ENCODE data around the gene NPR2. TPM values are rescaled to one million over a fixed set of nuclear protein-coding genes. Genes with fewer than 3 reads are reported as not detected.
A peak's percentile ranks its signal among the peaks of the same experiment; 100 is the strongest.

NPR2 gene
- total RNA-seq, 1 donor from 2014 or later = 2.7 TPM

DNA sequence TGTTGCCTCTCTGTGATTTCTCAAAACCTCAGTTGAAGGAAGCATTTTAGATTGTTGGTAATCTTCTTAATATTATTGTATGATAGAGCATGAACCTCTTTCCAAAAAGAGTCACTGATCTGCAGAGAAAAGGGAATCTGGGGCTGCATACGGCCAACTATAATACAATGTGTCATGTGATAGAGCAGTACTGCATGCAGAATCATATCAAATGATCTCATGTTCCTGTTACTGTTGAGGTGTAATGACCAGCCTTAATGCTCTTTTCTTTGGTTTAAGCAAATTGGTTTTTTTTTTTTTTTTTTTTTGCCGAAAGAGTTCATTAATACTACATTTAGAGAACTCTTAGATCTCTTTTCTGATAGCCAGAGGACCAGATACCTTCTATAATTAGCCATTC lies 24.4 kb upstream of the NPR2 start:
- DNase-seq = no peak

GRCh38 chr9:35767458-35767857 lies 23.9 kb upstream of the NPR2 start:
- no peak for DNase-seq

DNA sequence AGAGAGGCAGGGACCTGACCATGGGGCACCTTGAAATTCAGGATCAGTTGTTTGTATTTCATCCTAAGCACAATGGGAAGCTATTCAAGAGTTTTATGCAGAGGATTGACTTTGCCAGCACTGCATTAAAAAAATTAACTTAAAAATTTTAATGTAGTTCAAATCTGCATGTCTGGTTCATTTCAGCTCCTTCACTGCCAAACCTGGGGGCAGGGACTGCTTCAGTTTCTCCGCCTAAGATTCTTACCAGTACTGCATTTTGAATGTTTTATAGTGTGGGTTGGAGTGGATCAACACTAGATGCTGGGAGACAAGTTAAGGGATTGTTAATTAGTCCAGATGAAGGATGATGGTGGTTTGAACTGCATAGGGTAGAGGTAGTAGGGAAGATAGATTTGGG lies 21.6 kb upstream of the NPR2 start:
- DNase-seq = no peak

DNA sequence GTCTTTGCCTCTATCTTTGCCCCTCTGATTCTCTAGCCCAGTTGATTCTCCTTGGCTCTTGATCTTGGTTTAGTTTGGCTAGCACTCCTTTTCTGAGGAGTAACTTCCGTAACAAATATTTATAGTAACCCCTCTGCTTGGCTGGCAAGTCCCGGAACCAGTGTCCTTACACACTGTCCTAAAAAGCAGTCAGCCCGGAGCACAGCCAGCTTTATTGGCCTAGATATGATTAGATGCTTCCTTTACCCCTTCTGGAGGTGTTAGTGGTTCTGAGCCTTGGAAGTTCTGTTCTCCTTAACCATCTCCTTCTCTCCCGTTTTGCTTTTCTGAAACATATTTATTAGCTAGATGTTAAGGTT lies 20.3 kb upstream of the NPR2 start:
- no peak for DNase-seq

DNA sequence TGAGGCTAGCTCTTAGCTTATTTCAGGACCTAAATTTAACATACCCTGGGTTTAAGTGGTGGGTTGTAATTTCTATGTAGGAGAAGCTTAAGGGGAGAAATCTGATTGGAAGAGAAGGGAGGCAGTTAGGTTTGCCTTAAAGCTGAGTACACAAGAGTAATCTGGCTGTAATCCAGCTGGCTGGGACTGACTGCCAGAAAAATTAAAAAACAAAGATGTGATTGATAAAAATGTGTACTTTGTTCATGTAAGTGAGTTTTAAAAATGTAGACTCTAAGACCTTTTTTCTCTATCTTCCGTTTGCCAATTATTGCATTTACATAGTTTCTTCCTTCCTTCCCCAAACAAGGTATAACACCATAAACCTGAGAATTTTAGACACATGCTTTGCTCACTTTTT lies 19.9 kb upstream of the NPR2 start:
- DNase-seq = peak; percentile 80

DNA sequence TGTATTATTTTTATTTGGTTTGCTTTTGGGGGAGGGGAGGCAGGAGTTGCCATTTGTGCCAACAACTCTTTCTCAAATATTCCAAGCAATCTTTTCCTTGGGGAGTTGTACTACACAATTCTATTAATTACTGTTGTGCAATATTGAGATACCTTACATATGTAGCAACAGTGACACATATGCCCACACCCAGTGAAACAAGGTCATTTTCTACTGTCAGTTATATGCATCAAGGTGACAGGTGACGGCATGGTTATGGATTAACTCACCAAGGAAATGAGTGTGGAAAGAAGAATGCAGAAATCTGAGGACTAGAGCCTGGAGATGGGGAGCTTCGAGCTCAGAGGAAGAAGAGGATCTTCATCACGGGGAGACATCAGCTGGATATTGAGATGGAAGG lies 19.4 kb upstream of the NPR2 start:
- no peak for DNase-seq

DNA sequence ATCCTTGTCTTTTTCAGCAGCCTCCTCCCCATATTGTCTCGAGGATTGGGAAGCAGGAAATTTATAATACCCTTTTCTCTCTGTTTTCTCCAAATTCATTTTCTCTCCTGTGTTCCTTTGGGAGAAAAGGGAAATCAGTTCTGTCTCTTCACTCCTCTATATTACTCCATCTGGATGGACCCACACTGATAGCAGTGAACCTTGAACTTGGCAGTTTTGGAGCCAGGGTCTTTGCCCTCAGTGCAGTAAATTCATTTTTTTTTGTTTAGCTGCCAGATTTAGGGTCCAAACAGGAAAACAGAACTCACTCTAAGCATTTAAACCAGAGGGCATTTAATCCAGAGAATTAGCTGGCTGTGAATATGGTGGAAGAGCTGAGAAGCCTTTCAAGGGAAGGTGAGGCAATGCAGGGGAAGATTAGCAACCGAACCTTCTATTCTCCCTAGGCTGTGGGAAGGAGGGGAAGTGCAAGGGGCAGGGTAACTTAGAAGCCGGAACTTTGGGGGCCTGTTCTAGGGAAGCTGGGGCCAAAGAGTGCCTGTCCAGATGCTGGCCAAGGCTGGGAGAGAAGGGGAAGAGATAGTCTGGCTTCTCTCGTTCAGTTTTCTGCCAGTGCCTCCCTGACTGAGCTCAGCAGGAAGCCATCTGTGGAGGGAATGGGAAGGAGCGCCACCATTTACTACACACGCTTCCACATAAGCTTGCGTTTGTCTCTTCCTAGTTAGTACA lies 16.3 kb upstream of the NPR2 start:
- DNase-seq = peak; percentile 59

DNA sequence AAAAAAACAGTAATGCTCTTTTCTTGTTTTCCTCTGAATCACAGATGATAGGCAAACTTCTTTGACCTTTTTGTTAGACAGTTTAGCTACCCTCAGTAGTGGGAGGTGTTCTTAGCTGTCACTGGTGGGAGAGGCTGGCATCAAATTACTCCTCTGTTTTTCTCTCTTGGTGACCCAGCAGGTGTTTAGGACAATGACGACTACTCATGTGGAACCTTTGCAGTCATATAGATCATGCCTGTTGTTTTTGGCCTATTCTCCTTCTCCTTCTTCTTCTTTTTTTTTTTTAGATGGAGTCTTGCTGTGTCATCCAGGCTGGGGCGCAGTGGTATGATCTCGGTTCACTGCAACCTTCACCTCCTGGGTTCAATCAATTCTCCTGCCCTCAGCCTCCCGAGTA lies 15.4 kb upstream of the NPR2 start:
- DNase-seq = no peak

DNA sequence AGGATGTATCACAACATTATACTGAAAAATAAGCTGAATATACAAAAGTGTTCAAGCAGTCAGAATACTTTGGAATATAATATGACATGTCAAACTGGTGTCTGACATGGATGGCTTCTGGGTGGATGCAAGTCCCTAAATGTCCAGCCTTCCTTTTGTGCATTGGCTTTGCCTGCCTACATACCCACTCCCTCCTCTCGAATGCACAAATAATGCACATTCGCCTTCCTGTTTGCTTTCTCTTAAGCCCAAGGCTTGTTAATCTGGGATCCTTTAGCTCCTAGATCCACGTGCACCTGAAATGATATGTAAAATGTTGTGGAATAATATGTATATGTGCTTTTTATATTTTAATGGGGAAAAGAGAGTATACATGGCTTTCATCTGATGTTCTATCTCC lies 12.9 kb upstream of the NPR2 start:
- DNase-seq = no peak

DNA sequence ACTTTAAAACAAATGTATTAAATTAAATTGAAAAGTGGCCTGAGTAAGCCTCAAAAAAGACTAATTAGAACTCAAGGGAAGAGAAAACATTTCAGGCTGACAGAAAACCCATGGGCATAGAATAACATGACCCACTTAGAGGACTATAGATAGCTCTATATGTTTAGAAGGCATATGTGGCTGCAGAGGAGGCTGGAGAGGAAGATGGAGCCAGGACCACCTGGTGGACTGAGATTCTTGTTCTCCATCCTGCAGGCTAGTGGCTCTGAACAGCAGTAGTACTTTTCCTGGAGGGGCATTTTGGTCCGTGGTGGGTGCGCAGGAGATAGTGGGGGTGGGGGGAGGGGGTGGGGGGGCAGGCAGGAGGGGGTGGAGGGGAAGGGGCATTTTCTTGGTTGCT lies 10.3 kb upstream of the NPR2 start:
- DNase-seq = no peak

DNA sequence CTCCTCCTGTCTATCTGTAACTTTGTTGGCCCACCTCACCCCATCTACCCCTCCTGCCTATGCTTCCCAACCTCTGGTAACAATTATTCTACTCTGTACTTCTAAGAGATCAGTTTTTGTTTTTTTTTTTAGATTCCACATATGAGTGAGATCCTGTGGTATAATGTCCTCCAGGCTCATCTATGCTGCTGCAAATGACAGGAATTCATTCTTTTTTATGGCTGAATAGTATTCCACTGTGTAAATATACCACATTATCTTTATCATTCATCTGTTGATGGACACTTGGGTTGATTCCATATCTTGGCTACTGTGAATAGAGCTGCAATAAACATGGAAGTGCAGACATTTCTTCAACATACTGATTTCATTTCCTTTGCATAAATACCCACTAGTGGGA lies 8.0 kb upstream of the NPR2 start:
- DNase-seq = no peak

DNA sequence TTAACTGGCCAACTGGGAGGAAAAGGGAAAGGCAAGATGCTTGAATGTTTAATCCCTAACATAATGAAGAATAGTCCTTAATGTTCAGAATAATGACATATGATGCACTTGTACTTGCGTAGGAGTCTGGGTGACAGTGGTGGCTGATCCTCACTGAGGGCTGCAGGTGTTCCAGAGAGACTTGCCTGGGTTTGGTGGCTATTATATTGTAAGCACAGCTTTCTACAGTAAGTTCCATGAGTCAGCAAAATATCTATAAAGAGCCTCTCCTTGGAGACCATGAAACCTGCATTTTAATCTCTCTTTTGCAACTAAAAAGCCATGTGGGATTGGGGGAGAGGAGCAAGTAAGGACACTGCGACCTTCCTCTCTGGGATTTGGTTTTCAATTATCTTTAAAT lies 1.9 kb upstream of the NPR2 start:
- no peak for DNase-seq

GRCh38 chr9:35790025-35790384 lies 1.4 kb upstream of the NPR2 start:
- DNase-seq = no peak

DNA sequence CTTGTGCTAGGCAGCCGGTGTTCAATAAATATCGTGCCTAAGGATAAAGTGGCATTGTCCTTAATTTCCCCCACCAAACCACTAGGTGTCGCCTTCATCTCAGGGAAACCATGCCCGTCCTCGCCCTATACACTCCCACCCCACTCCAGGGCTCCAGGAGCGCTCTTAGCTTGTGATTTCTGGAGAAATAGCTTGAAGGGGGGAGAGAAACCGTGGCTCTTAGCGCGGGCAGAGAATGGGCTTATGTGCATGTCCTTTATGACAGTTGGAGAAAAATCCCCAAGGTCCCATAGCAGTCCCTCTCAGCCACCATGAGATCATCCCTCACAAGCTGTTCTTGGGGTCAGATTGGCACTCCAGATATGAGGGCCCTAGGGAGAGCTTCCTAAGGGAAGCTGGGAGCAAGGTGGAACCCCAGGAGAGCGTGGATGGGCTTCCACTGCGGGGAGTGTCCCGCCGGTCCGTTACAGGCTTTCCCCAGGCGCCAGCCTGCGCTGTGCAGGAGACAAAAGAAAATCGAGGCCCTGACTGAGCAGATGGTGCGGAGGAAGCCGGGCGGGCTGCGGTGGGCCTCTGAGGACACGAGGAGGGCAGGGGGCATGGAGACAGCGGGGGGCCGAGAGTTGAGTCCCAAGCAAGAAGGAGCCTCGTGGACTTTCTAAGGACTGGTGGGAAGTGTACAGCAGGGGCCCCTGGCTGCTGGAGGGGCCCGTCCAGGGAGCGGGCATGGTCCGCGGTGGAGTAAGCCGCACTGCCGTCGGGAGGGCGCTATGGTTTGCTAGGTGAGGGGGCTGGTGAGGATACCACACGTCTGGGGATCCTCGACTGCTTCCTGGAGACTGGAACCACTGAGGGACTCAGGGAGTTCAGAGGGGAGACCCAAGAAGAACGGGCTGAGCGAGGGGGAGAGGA lies 750 bp upstream of the NPR2 start:
- peak; percentile 92 for DNase-seq

DNA sequence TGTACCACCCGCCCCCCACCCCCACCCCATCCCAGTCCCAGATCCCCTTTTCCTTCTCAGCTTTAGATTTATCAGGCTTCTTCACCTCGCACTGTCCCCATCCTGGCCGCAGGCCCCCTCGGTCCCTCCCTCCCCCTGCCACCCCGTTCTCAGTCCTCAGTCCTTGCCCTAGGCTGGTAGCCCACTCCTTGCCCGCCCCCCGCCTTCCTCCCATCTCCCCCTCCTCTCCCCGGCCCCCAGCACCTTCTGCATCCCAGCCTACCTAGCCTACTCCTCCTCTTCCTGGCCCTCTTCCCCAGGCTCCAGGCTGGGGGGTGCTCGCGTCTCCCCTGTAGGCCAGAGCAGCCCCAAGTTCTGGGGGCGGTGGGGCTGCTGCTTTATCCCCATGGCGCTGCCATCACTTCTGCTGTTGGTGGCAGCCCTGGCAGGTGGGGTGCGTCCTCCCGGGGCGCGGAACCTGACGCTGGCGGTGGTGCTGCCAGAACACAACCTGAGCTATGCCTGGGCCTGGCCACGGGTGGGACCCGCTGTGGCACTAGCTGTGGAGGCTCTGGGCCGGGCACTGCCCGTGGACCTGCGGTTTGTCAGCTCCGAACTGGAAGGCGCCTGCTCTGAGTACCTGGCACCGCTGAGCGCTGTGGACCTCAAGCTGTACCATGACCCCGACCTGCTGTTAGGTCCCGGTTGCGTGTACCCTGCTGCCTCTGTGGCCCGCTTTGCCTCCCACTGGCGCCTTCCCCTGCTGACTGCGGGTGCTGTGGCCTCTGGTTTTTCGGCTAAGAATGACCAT lies 828 bp downstream of the NPR2 start:
- no peak for DNase-seq

GRCh38 chr9:35792826-35793225 lies 1.4 kb downstream of the NPR2 start:
- DNase-seq = no peak

DNA sequence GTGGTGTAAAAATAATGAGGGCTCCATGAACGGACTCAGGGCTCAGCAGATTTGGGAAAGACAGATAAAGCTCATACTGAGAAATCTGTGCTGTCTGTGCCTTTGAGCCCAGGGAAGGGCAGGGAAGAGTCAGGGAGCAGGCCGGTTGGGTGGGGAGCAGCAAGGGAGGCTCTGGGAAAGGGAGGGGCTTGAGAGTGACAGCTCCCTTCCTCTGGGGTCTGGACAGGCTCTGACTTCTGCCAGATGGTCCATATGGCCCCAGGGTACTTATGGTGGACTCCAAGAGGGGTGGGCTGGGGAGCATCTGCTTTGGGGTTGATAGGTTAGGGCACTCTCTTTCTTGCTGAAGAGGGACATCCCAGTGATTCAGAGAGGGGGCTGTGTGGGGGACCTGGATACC lies 2.1 kb downstream of the NPR2 start:
- no peak for DNase-seq

DNA sequence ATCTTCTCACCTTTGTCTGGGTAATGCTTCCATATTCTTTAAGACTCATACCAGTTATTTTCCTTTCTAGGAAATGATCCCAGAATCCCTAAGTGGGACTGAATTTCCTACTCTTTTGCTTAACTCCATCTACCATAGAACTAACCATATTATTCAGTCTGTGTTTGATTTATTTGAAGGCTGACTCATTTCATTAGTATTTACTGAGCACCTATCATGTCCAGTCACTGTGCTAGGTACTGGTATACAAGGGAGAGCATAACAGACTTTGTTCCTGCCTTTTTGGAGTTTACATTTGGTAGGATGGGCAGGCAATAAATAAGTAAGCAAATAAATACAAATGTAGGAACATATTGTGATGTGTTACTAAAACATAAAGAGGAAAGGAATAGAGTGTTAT lies 4.3 kb downstream of the NPR2 start:
- DNase-seq = no peak

GRCh38 chr9:35797311-35798109 lies 6.1 kb downstream of the NPR2 start:
- peak; percentile 33 for DNase-seq

DNA sequence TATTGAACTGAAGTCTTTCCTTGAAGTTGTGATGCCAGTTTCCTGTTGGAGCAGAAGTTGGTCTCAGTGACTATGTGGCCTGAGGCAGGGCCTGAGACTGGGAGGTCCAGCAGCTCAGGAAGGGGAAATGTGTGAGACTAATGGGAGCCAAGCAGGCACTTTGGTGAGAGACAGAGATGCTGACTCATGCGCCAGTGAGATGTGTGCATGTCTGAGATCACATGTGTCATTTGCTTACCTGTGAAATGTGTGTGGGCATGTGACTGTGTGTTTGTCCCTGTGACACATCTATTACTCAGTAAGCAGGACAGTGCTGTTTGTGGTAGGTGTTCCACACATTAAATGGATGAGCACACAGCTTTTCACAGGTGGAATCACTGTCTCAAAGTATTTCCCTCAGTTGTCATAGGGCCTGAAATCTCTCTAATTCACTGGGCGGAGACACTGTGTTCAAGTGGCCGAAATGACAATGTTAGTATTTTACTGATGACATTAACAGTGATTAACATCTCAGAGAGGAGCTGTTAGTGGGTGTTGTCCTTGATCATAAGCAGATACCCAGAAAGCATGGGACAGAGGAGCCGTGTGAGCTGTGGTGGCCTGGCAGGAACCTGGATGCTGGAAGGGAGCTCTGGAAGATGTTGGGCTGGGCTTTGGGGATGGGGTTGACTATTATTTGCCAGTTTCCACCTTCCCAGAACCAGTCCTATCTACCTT lies 7.4 kb downstream of the NPR2 start:
- DNase-seq = peak; percentile 83

DNA sequence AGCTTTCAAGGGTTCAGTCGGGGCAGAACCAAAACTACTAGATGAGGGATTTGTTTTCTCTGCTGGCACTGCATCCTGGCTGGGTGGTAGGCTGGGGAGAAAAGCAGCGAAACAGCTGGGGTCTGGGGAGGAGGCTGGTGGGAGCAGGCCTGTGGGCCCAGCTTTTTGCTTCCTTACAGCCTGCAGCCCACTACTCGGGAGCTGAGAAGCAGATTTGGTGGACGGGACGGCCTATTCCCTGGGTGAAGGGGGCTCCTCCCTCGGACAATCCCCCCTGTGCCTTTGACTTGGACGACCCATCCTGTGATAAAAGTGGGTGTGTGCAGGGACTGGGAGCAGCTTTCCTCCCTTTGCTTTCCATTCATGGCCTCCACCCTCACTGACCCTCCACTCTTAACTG lies 9.1 kb downstream of the NPR2 start:
- DNase-seq = no peak

Measured in dermis blood vessel endothelial cell (primary cell).